ENCODE measurements around the gene SMAD3.

The SMAD3 gene

GRCh38 chr15:67175643-67176071 is 110.3 kb downstream of the SMAD3 start:
- H3K4me3 ChIP-seq (replicated peaks; ENCODE audit: low read depth, low read length) = no peak overlapping the region
- no peak for DNase-seq (ENCODE audit: extremely low read depth, insufficient read length)
- H3K36me3 ChIP-seq (ENCODE audit: control insufficient read depth, insufficient read depth, low read length) = peaks cover 2% of the 10 kb centered on the region
- no peaks in the 10 kb centered on the region for H3K27me3 ChIP-seq (replicated peaks; ENCODE audit: control insufficient read depth, insufficient read depth, low read length)
- TF ChIP-seq, protein P1, sequence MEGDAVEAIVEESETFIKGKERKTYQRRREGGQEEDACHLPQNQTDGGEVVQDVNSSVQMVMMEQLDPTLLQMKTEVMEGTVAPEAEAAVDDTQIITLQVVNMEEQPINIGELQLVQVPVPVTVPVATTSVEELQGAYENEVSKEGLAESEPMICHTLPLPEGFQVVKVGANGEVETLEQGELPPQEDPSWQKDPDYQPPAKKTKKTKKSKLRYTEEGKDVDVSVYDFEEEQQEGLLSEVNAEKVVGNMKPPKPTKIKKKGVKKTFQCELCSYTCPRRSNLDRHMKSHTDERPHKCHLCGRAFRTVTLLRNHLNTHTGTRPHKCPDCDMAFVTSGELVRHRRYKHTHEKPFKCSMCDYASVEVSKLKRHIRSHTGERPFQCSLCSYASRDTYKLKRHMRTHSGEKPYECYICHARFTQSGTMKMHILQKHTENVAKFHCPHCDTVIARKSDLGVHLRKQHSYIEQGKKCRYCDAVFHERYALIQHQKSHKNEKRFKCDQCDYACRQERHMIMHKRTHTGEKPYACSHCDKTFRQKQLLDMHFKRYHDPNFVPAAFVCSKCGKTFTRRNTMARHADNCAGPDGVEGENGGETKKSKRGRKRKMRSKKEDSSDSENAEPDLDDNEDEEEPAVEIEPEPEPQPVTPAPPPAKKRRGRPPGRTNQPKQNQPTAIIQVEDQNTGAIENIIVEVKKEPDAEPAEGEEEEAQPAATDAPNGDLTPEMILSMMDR (IDR thresholded peaks at IDR 0.05; ENCODE audit: insufficient read depth, low read length, poor library complexity, severe bottlenecking) = no peak

GRCh38 chr15:67176195-67176971 is 111.0 kb downstream of the SMAD3 start:
- TF ChIP-seq, protein P1 (IDR thresholded peaks at IDR 0.05; ENCODE audit: insufficient read depth, low read length, poor library complexity, severe bottlenecking) = no peak
- no peak for DNase-seq (ENCODE audit: extremely low read depth, insufficient read length)
- no peaks in the 10 kb centered on the region for H3K27me3 ChIP-seq (replicated peaks; ENCODE audit: control insufficient read depth, insufficient read depth, low read length)

DNA sequence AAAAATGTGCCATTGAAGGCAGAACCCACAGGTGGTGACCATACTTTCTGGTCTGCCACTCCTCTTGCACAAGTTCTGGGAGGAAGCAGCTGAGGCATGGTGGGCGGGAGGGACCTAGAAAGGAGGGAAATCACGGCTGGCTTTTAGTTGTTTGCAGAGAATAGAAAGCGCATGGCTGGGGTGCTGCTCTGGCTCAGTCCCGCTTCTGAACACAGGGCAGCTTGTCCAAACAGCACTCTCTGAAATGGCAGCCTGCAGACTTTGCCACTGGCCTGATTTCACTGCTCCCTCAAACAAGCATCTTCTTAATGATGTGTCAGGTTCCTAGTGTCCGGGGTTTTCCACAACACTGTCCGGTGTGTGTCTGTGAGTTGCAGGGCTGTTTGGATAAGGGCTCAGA is 112.3 kb downstream of the SMAD3 start:
- TF ChIP-seq, protein P1 (IDR thresholded peaks at IDR 0.05; ENCODE audit: insufficient read depth, low read length, poor library complexity, severe bottlenecking) = no peak
- H3K36me3 ChIP-seq (ENCODE audit: control insufficient read depth, insufficient read depth, low read length) = peaks cover 6% of the 10 kb centered on the region
- no peak overlapping the region for H3K4me3 ChIP-seq (replicated peaks; ENCODE audit: low read depth, low read length)
- H3K27me3 ChIP-seq (replicated peaks; ENCODE audit: control insufficient read depth, insufficient read depth, low read length) = no peaks in the 10 kb centered on the region
- no peak for DNase-seq (ENCODE audit: extremely low read depth, insufficient read length)

More at GRCh38 chr15:67176195-67176971, 111.0 kb downstream of the SMAD3 start:
- no peak overlapping the region for H3K4me3 ChIP-seq (replicated peaks; ENCODE audit: low read depth, low read length)
- H3K36me3 ChIP-seq (ENCODE audit: control insufficient read depth, insufficient read depth, low read length) = peaks cover 2% of the 10 kb centered on the region

GRCh38 chr15:67178569-67179210 is 113.3 kb downstream of the SMAD3 start:
- TF ChIP-seq, protein P1 (IDR thresholded peaks at IDR 0.05; ENCODE audit: insufficient read depth, low read length, poor library complexity, severe bottlenecking) = no peak
- no peak for DNase-seq (ENCODE audit: extremely low read depth, insufficient read length)
- Histone ChIP-seq H3K36me3 (ENCODE audit: control insufficient read depth, insufficient read depth, low read length) (peaks cover 8% of the 10 kb centered on the region), H3K27me3 (replicated peaks; ENCODE audit: control insufficient read depth, insufficient read depth, low read length) (no peaks in the 10 kb centered on the region), H3K4me3 (replicated peaks; ENCODE audit: low read depth, low read length) (no peak overlapping the region)

DNA sequence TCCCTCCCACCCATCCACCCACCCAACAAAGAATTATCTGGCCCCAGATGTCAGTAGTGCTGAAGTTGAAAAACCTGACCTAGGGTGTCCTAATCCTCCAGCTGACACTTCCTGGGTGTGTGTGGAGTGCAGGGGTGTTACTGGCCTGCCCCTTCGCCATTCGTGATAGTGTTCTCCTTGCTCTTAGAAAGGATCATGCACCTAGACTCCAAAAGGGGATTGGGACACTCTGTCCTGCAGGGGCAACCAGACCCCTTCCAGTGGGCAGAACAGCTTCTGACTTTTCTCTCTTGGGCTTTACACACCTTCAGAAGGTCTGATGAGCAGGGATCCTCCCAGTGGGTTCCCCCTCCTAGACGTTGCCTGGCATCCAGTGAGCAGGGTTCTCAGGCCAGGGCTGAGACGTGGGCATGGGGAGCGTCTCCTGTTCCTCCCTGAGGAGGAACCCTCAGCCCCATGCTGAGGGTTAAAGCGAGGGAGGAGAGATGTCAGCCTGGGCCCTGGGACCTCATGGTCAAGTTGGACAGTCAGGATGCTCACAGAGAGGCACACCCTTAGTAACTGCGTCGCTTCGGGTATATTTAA is 114.1 kb downstream of the SMAD3 start:
- DNase-seq (ENCODE audit: extremely low read depth, insufficient read length) = no peak
- Histone ChIP-seq H3K27me3 (replicated peaks; ENCODE audit: control insufficient read depth, insufficient read depth, low read length) (no peaks in the 10 kb centered on the region), H3K36me3 (ENCODE audit: control insufficient read depth, insufficient read depth, low read length) (peaks cover 9% of the 10 kb centered on the region), H3K4me3 (replicated peaks; ENCODE audit: low read depth, low read length) (no peak overlapping the region)
- TF ChIP-seq, protein P1 (IDR thresholded peaks at IDR 0.05; ENCODE audit: insufficient read depth, low read length, poor library complexity, severe bottlenecking) = no peak

Data from GM06990 (cell line).